Kidney epithelial cell (primary cell): ENCODE data around the gene FOXP1. TPM values are rescaled to one million over a fixed set of nuclear protein-coding genes. Genes with fewer than 3 reads are reported as not detected.

Source experiments
- DNase-seq: peaks from one replicate; pipeline ENCODE4 v3.0.0-alpha.2; 2010; ENCODE audit warnings: low read depth
- H3K27me3 ChIP-seq: 2 replicates; pipeline ENCODE4 v1.6.0; 2011; ENCODE audit warnings: low read length; ENCODE audit not compliant: control insufficient read depth, insufficient read depth
- H3K36me3 ChIP-seq: 2 replicates; pipeline ENCODE4 v1.5.1; 2011; ENCODE audit warnings: low read length; ENCODE audit not compliant: control insufficient read depth, insufficient read depth
- H3K4me3 ChIP-seq: 2 replicates; pipeline ENCODE4 v1.5.1; 2011; ENCODE audit warnings: low read depth, mild to moderate bottlenecking, control low read depth, low read length
- total RNA-seq: library from RNA; depleted of rRNA; stranded (reverse); fragments of >200 nt; gene quantifications from 2 replicates; pipeline ENCODE4 v1.2.3, GENCODE V29; 2015
- TF ChIP-seq, protein P1 (sequence below): IDR thresholded peaks from 2 replicates; pipeline ENCODE4 v1.5.1; 2011; ENCODE audit warnings: mild to moderate bottlenecking, moderate library complexity, low read length, control low read depth, inconsistent platforms; ENCODE audit not compliant: insufficient read depth, poor library complexity, severe bottlenecking

Gene FOXP1
- total RNA-seq, 1 donor from 2014 or later: 75.0 TPM

DNA sequence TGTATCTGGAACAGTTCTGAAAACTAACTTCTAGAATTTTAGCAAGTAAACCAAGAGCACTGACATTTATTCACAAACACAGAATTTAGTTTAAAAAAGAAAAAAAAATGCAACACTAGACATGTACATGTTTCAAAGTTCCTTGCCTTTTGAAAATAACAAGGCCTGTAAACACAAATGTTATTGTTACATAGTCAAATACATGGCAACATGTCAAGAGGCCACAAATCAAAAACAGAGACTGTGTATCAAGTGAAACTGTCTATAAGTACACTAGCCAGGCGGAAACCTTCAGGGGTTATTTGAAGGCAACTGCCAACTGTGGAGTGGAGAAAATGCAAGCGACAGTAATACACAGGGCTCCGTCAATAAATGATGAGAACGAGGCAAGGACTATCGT is 547.6 kb downstream of the FOXP1 start:
- H3K36me3 ChIP-seq: peaks cover 1% of the 10 kb centered on the region
- no peak overlapping the region for H3K4me3 ChIP-seq
- DNase-seq: no peak

DNA sequence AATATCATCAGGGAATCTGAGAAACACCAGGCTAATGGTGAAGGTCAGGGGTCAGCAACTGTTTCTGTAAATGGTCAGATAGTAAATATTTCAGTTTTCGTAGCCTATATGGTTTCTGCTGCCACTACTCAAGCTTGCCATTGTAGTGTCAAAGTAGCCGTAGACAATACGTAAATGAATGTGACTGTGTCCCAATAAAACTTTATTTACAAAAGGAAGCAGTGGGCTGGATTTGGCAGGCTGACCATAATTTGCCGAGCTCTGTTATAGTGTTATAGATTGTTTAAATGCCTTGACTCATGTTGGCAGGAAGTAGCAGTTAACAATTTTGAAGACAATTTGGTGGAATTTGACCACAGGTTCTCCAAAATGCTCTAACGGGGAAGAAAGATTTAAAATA is 548.2 kb downstream of the FOXP1 start:
- H3K27me3 ChIP-seq: no peaks in the 10 kb centered on the region
- no peak for DNase-seq
- H3K36me3 ChIP-seq: peaks cover 1% of the 10 kb centered on the region
- H3K4me3 ChIP-seq: no peak overlapping the region
- TF ChIP-seq, protein P1, sequence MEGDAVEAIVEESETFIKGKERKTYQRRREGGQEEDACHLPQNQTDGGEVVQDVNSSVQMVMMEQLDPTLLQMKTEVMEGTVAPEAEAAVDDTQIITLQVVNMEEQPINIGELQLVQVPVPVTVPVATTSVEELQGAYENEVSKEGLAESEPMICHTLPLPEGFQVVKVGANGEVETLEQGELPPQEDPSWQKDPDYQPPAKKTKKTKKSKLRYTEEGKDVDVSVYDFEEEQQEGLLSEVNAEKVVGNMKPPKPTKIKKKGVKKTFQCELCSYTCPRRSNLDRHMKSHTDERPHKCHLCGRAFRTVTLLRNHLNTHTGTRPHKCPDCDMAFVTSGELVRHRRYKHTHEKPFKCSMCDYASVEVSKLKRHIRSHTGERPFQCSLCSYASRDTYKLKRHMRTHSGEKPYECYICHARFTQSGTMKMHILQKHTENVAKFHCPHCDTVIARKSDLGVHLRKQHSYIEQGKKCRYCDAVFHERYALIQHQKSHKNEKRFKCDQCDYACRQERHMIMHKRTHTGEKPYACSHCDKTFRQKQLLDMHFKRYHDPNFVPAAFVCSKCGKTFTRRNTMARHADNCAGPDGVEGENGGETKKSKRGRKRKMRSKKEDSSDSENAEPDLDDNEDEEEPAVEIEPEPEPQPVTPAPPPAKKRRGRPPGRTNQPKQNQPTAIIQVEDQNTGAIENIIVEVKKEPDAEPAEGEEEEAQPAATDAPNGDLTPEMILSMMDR: no peak

More for the DNA sequence above, 547.6 kb downstream of the FOXP1 start:
- TF ChIP-seq, protein P1: no peak
- no peaks in the 10 kb centered on the region for H3K27me3 ChIP-seq

DNA sequence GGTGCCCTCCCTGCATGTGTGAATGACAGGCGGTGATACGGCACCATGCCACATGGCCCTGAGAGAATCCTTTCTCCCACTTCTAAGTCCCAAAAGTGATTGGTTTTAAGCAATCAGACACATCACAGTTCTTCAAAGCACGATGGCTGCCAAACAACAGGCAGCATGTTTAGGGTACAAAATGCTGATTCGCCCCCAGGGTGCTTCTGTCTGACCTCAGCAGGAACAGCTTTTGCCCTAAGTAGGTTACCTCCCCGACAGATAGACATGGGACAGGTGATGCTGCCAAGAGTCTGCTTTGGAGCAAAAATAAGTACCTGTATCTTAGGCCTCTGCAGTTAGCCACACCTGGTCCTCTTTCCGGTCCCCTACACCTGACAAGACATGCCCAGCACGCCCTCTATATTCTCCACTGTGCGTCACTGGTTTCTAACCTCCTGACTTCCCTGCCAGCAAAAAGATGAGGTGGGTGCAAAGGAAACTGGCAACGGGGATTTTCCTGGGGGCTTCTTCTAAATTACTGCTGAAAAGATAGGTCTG is 549.8 kb downstream of the FOXP1 start:
- DNase-seq: no peak
- TF ChIP-seq, protein P1: no peak
- no peak overlapping the region for H3K4me3 ChIP-seq
- no peaks in the 10 kb centered on the region for H3K27me3 ChIP-seq
- peaks cover 1% of the 10 kb centered on the region for H3K36me3 ChIP-seq

DNA sequence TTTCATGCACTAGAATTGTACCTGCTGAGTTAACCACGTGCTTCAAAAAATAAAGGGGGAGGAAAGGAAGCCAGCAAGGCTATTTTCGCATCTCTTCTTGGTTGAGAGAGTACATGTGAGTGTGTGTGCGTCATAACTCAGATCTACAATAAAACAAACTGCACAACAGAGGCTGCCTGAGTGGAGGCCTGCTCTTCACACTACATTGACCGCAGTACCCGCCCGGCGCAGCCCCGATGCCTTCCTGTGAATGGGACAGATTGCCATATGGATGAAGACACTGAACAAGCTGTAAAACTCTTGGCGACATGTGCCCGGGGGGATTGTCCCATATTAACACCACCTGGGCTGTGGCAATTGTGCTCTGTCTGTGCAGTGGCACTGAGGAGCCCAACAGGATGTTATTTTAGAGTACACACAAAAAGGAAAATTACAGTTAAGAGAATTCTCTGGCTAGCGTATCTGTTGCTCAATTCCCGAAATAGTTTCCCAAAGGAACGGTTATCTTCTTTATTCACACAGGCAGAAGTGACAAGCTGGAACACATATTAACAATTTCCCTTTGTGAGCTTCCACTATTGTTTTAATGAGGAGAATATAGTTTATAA is 551.5 kb downstream of the FOXP1 start:
- TF ChIP-seq, protein P1: no peak

DNA sequence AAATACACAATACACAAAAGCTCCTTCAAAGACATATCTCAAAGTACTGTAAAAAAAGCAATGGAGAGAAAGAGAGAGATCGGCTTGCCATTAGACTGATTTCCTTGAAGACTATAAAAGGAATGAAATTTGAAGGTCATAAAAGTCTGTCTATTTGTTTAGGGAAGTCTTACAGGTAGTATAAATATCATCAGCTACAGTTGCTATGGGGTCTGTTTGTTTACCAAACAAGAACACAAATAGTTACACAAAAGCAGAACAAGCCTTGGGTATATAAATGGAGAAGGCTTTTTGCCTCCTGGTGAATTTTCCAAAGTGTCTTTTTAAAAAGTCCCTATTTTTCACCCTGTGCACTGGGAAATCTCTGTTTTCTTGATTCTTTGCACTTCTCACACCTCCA is 552.3 kb downstream of the FOXP1 start:
- Histone ChIP-seq H3K4me3 (no peak overlapping the region), H3K36me3 (peaks cover 1% of the 10 kb centered on the region), H3K27me3 (no peaks in the 10 kb centered on the region)
- TF ChIP-seq, protein P1: no peak
- no peak for DNase-seq

More for the DNA sequence above, 551.5 kb downstream of the FOXP1 start:
- DNase-seq: no peak
- Histone ChIP-seq H3K4me3 (no peak overlapping the region), H3K36me3 (peaks cover 1% of the 10 kb centered on the region), H3K27me3 (no peaks in the 10 kb centered on the region)

DNA sequence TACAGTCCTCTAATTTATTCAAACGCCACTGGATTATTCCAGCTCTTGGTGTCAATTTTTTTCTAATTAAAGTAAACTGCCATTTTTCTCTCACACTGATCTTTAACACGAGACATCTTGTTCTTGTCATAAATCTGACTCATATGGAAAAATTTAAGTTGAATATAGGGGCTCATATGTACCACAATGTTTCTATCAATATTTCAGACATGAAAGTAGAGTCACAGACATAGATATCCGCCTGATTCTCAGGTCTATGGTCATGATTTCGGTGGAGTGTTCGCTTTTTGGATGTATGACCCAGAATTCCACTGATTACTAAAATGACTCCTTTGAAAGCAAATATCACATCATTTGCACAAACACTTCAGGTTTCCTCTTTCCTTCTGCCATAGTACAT is 552.8 kb downstream of the FOXP1 start:
- no peaks in the 10 kb centered on the region for H3K36me3 ChIP-seq
- DNase-seq: no peak
- H3K4me3 ChIP-seq: no peak overlapping the region
- no peaks in the 10 kb centered on the region for H3K27me3 ChIP-seq
- TF ChIP-seq, protein P1: no peak
